Non-pigmented ciliary epithelial cell (primary cell): ENCODE results near the gene FAM200C.

Experiments used
- DNase-seq: peaks from one replicate; pipeline ENCODE4 v3.0.0-alpha.2; 2010; ENCODE audit warnings: low read depth

Gene FAM200C

GRCh38 chr5:160367261-160367660 is 32.6 kb downstream of the FAM200C start:
- DNase-seq: no peak

GRCh38 chr5:160366230-160366629 is 33.6 kb downstream of the FAM200C start:
- no peak for DNase-seq

GRCh38 chr5:160363660-160364395 is 36.0 kb downstream of the FAM200C start:
- no peak for DNase-seq

GRCh38 chr5:160363211-160363610 is 36.6 kb downstream of the FAM200C start:
- no peak for DNase-seq

GRCh38 chr5:160361624-160362228 is 38.1 kb downstream of the FAM200C start:
- DNase-seq: no peak

GRCh38 chr5:160360310-160360709 is 39.5 kb downstream of the FAM200C start:
- DNase-seq: no peak

- DNase-seq: no peak
Measured at GRCh38 chr5:160359816-160360215, 40.0 kb downstream of the FAM200C start.

- DNase-seq: no peak
Measured at GRCh38 chr5:160359242-160359641, 40.6 kb downstream of the FAM200C start.

GRCh38 chr5:160357861-160358411 is 41.9 kb downstream of the FAM200C start:
- DNase-seq: no peak

GRCh38 chr5:160357394-160357793 is 42.5 kb downstream of the FAM200C start:
- no peak for DNase-seq

GRCh38 chr5:160356550-160357347 is 43.1 kb downstream of the FAM200C start:
- no peak for DNase-seq

- no peak for DNase-seq
Measured at GRCh38 chr5:160354666-160355065, 45.2 kb downstream of the FAM200C start.

- DNase-seq: no peak
Measured at GRCh38 chr5:160353379-160353778, 46.5 kb downstream of the FAM200C start.

- no peak for DNase-seq
Measured at GRCh38 chr5:160352308-160352707, 47.5 kb downstream of the FAM200C start.

GRCh38 chr5:160349935-160350303 is 49.9 kb downstream of the FAM200C start:
- no peak for DNase-seq

GRCh38 chr5:160349249-160349934 is 50.5 kb downstream of the FAM200C start:
- no peak for DNase-seq

GRCh38 chr5:160348080-160348479 is 51.8 kb downstream of the FAM200C start:
- no peak for DNase-seq

- no peak for DNase-seq
Measured at GRCh38 chr5:160347448-160347847, 52.4 kb downstream of the FAM200C start.
